BLaER1 (cell line): Measurements from ENCODE around the gene RINT1.

Source experiments
- H3K27ac ChIP-seq: shearing (Covaris generic); formaldehyde crosslinking; 2 replicates; pipeline ENCODE4 v1.8.1; 2022
- H3K27me3 ChIP-seq: shearing (Covaris generic); formaldehyde crosslinking; 2 replicates; pipeline ENCODE4 v1.8.1; 2022
- H3K36me3 ChIP-seq: shearing (Covaris generic); formaldehyde crosslinking; 2 replicates; pipeline ENCODE4 v1.8.1; 2022
- H3K4me1 ChIP-seq: shearing (Covaris generic); formaldehyde crosslinking; 2 replicates; pipeline ENCODE4 v1.8.1; 2022
- H3K4me2 ChIP-seq: shearing (Covaris generic); formaldehyde crosslinking; 2 replicates; pipeline ENCODE4 v1.8.1; 2022
- H3K4me3 ChIP-seq: shearing (Covaris generic); formaldehyde crosslinking; 2 replicates; pipeline ENCODE4 v1.8.1; 2022
- H3K9ac ChIP-seq: shearing (Covaris generic); formaldehyde crosslinking; 2 replicates; pipeline ENCODE4 v1.8.1; 2022
- H3K9me3 ChIP-seq: shearing (Covaris generic); formaldehyde crosslinking; 2 replicates; pipeline ENCODE4 v1.8.1; 2022
- H4K20me1 ChIP-seq: shearing (Covaris generic); formaldehyde crosslinking; 2 replicates; pipeline ENCODE4 v1.8.1; 2022
- Cebpa-rat ChIP-seq: shearing (Covaris generic); IDR thresholded peaks from 2 replicates; pipeline ENCODE4 v1.8.1; 2022

RINT1 gene

GRCh38 chr7:105580022-105580740 lies 48.2 kb downstream of the RINT1 start:
- no peaks in the 10 kb centered on the region for H3K4me1 ChIP-seq
- no peaks in the 10 kb centered on the region for H3K36me3 ChIP-seq
- H4K20me1 ChIP-seq = no peaks in the 10 kb centered on the region
- H3K4me2 ChIP-seq = no peak overlapping the region
- H3K9me3 ChIP-seq = peaks cover 42% of the 10 kb centered on the region
- H3K9ac ChIP-seq = no peak overlapping the region
- TF ChIP-seq Cebpa-rat = no peak
- no peak overlapping the region for H3K4me3 ChIP-seq
- H3K27me3 ChIP-seq = no peaks in the 10 kb centered on the region
- no peak overlapping the region for H3K27ac ChIP-seq

DNA sequence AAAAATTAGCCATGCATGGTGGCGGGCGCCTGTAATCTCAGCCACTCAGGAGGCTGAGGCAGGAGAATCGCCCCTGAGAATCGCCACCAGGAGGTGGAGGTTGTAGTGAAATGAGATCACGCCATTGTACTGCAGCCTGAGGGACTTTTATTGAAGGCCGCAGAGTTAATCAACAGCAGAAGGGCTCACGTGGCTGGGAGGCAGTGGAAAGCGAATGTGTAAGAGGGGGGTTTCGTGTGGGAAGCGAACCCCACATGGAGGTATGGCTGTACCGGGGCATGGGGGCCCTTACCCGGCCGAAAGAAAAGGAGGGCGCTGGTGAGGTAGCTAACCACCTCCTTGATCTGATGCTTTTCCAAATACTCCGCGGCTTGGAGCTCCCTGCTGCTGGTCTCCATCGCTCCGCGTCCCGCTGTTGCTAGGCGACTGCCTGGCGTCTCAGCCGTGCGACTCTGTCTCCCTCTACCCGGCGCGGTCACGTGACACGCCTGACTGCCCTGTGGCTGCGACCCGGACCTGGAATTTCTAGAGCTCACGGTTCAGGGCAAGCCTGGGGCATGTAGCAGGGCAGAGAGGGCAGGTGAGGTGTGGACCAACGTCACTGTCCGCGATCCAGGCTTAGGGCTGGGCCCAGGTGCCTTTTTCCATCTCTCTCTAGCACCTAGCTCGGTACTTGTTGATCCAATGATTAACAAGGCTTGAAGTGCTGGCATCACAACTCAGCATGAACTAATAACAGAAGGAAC lies 49.2 kb downstream of the RINT1 start, which contains the start of gene EFCAB10:
Gene EFCAB10 (minus strand): TSS at position 428 of the 746 bp plus-strand sequence. CDS start 30 bp downstream, at position 398.
- Histone ChIP-seq H3K9me3 (peaks cover 43% of the 10 kb centered on the region), H3K4me2 (no peak within 1 kb of the TSS), H3K4me3 (no peak within 1 kb of the TSS), H3K27ac (no peak within 1 kb of the TSS), H3K36me3 (no peaks in the 10 kb centered on the region), H3K4me1 (peaks cover 2% of the 10 kb centered on the region; the same call in 1 of the 2 replicates), H4K20me1 (no peaks in the 10 kb centered on the region), H3K9ac (no peak within 1 kb of the TSS), H3K27me3 (no peaks in the 10 kb centered on the region)
- no peak for TF ChIP-seq Cebpa-rat

GRCh38 chr7:105583061-105583460 lies 51.1 kb downstream of the RINT1 start:
- TF ChIP-seq Cebpa-rat = no peak

DNA sequence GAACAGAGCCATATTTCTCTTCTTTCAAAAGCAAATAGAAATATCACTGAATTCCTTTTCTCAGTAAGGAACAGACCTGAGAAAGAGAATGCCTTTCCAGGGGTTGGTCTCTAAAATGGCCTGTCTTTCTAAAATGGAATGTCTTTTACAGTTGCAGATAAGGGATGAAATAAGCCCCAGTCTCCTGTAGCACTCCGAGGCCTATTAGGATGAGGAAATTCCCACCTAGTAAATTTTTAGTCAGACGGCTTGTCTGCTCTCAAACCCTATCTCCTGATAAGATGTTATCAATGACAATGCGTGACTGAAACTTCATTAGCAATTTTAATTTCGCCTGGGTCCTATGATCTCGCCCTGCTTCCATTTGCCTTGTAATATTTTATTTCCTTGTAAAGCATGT lies 52.2 kb downstream of the RINT1 start:
- no peak overlapping the region for H3K4me2 ChIP-seq
- H3K4me3 ChIP-seq = no peak overlapping the region
- no peaks in the 10 kb centered on the region for H4K20me1 ChIP-seq
- H3K9me3 ChIP-seq = peaks cover 43% of the 10 kb centered on the region
- H3K4me1 ChIP-seq = peaks cover 31% of the 10 kb centered on the region
- H3K27ac ChIP-seq = no peak overlapping the region
- H3K9ac ChIP-seq = no peak overlapping the region
- no peaks in the 10 kb centered on the region for H3K36me3 ChIP-seq
- TF ChIP-seq Cebpa-rat = no peak
- H3K27me3 ChIP-seq = no peaks in the 10 kb centered on the region

More at GRCh38 chr7:105583061-105583460, 51.1 kb downstream of the RINT1 start:
- no peaks in the 10 kb centered on the region for H4K20me1 ChIP-seq
- H3K4me1 ChIP-seq = peaks cover 20% of the 10 kb centered on the region
- H3K9me3 ChIP-seq = peaks cover 43% of the 10 kb centered on the region
- H3K27ac ChIP-seq = no peak overlapping the region
- no peaks in the 10 kb centered on the region for H3K36me3 ChIP-seq
- H3K9ac ChIP-seq = no peak overlapping the region
- no peaks in the 10 kb centered on the region for H3K27me3 ChIP-seq
- H3K4me2 ChIP-seq = no peak overlapping the region
- no peak overlapping the region for H3K4me3 ChIP-seq

GRCh38 chr7:105585850-105586500 lies 54.0 kb downstream of the RINT1 start:
- no peak for TF ChIP-seq Cebpa-rat
- no peak overlapping the region for H3K9ac ChIP-seq
- no peak overlapping the region for H3K4me3 ChIP-seq
- no peaks in the 10 kb centered on the region for H3K27me3 ChIP-seq
- H3K4me1 ChIP-seq = peaks cover 33% of the 10 kb centered on the region
- no peaks in the 10 kb centered on the region for H3K36me3 ChIP-seq
- no peaks in the 10 kb centered on the region for H4K20me1 ChIP-seq
- no peak overlapping the region for H3K27ac ChIP-seq
- peaks cover 40% of the 10 kb centered on the region for H3K9me3 ChIP-seq
- H3K4me2 ChIP-seq = no peak overlapping the region

GRCh38 chr7:105587909-105588635 lies 56.1 kb downstream of the RINT1 start:
- Histone ChIP-seq H4K20me1 (no peaks in the 10 kb centered on the region), H3K4me2 (peak overlapping the region; percentile 72), H3K27me3 (no peaks in the 10 kb centered on the region), H3K9ac (no peak overlapping the region), H3K4me3 (no peak overlapping the region), H3K9me3 (peaks cover 22% of the 10 kb centered on the region), H3K4me1 (peaks cover 33% of the 10 kb centered on the region), H3K36me3 (no peaks in the 10 kb centered on the region), H3K27ac (peak overlapping the region; percentile 39; the same call in 1 of the 2 replicates)
- TF ChIP-seq Cebpa-rat = no peak

DNA sequence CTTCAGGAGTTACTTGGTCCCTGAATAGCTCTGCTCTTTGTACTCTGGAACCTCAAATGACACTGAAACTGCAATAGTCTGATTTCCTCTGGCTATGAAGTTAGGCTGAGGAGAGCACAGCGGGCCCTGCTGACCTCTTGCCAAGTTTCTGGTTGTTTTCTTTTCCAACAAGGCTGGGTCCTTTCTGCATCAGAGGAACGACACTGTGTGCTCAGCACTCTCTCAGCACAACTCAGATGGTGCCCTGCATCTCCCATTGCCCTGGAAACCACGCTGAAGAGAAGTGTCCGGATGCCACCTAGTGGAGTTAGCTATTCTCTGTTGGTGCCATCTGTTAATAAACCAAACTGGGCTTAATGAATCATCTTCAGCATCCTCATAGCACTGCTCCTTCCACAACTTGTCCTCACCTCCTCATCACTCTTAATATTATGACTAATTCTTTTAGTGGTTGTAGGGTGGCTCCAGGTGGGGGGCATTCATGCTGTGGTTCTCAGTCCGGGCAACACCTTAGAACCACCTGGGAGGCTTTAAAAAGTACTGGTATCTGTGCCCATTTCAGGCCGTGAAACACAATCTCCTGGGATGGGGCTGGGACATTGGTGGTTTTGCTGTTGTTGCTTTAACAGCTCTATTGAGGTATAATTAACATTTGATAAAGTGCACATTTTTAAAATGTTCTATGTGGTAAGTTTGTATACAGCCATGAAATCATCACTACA lies 57.5 kb downstream of the RINT1 start:
- Histone ChIP-seq H3K4me2 (0 out of 2 replicates have a peak overlapping the region, but pooled peaks have one; percentile 12), H3K36me3 (no peaks in the 10 kb centered on the region), H3K27me3 (no peaks in the 10 kb centered on the region), H3K4me1 (peaks cover 33% of the 10 kb centered on the region), H3K9me3 (peaks cover 8% of the 10 kb centered on the region), H3K4me3 (no peak overlapping the region), H4K20me1 (no peaks in the 10 kb centered on the region), H3K27ac (no peak overlapping the region), H3K9ac (no peak overlapping the region)
- TF ChIP-seq Cebpa-rat = no peak

GRCh38 chr7:105590793-105591192 lies 58.8 kb downstream of the RINT1 start:
- Histone ChIP-seq H3K4me1 (peaks cover 33% of the 10 kb centered on the region), H3K9ac (no peak overlapping the region), H3K27me3 (no peaks in the 10 kb centered on the region), H3K4me3 (no peak overlapping the region), H3K4me2 (no peak overlapping the region), H4K20me1 (no peaks in the 10 kb centered on the region), H3K36me3 (no peaks in the 10 kb centered on the region), H3K9me3 (no peaks in the 10 kb centered on the region), H3K27ac (no peak overlapping the region)
- TF ChIP-seq Cebpa-rat = no peak

- H3K4me1 ChIP-seq = peaks cover 28% of the 10 kb centered on the region
- no peaks in the 10 kb centered on the region for H3K36me3 ChIP-seq
- H4K20me1 ChIP-seq = no peaks in the 10 kb centered on the region
- no peak overlapping the region for H3K4me3 ChIP-seq
- H3K9ac ChIP-seq = no peak overlapping the region
- no peaks in the 10 kb centered on the region for H3K9me3 ChIP-seq
- no peak overlapping the region for H3K4me2 ChIP-seq
- no peak overlapping the region for H3K27ac ChIP-seq
- H3K27me3 ChIP-seq = no peaks in the 10 kb centered on the region
- no peak for TF ChIP-seq Cebpa-rat
These were observed 59.5 kb downstream of the RINT1 start for GRCh38 chr7:105591522-105591921.
